Stimulated activated CD8-positive, alpha-beta memory T cell treated with anti-CD3 and anti-CD28 coated beads, Interleukin-7, amount 100 ng/mL, for 24 hours (primary cell): ENCODE measurements around the gene LRPAP1.
"Not testable (repeated sequence)": the region's sequence is repeated elsewhere in the genome, so short reads cannot be mapped to it uniquely, and the experiment has no call there.

Experiments used
- DNase-seq: peaks from one replicate; pipeline ENCODE4 v3.0.0-alpha.2; 2020; ENCODE audit warnings: low read depth

Gene LRPAP1

GRCh38 chr4:3518511-3518880 lies 13.7 kb downstream of the LRPAP1 start:
- no peak for DNase-seq

GRCh38 chr4:3517731-3518510 lies 14.3 kb downstream of the LRPAP1 start:
- no peak for DNase-seq

- no peak for DNase-seq
Measured at GRCh38 chr4:3516836-3517730, 15.1 kb downstream of the LRPAP1 start.

GRCh38 chr4:3516061-3516835 lies 16.0 kb downstream of the LRPAP1 start:
- DNase-seq: no peak

GRCh38 chr4:3515646-3516045 lies 16.6 kb downstream of the LRPAP1 start:
- no peak for DNase-seq

GRCh38 chr4:3514806-3515501 lies 17.3 kb downstream of the LRPAP1 start:
- DNase-seq: no peak

GRCh38 chr4:3514221-3514780 lies 17.9 kb downstream of the LRPAP1 start:
- DNase-seq: no peak

- DNase-seq: no peak
Measured at GRCh38 chr4:3513807-3514206, 18.4 kb downstream of the LRPAP1 start.

- DNase-seq: no peak
Measured at GRCh38 chr4:3512719-3513118, 19.5 kb downstream of the LRPAP1 start.

- no peak for DNase-seq
Measured at GRCh38 chr4:3512279-3512678, 19.9 kb downstream of the LRPAP1 start.

- not testable (repeated sequence) for DNase-seq
Measured at GRCh38 chr4:3511601-3512000, 20.6 kb downstream of the LRPAP1 start.

- DNase-seq: no peak
Measured at GRCh38 chr4:3511187-3511586, 21.0 kb downstream of the LRPAP1 start.

- no peak for DNase-seq
Measured at GRCh38 chr4:3510481-3510880, 21.7 kb downstream of the LRPAP1 start.

GRCh38 chr4:3508542-3508941 lies 23.7 kb downstream of the LRPAP1 start:
- no peak for DNase-seq

GRCh38 chr4:3505231-3505630 lies 27.0 kb downstream of the LRPAP1 start:
- DNase-seq: no peak

- DNase-seq: no peak
Measured at GRCh38 chr4:3502941-3503936, 29.0 kb downstream of the LRPAP1 start.

GRCh38 chr4:3501825-3502425 lies 30.3 kb downstream of the LRPAP1 start:
- DNase-seq: no peak

- DNase-seq: no peak
Measured at GRCh38 chr4:3501126-3501824, 30.9 kb downstream of the LRPAP1 start.

GRCh38 chr4:3500634-3501101 lies 31.6 kb downstream of the LRPAP1 start:
- DNase-seq: no peak
